ENCODE measurements around the gene ITPRID1.

GRCh38 chr7:31663072-31663471 is 149.2 kb downstream of the ITPRID1 start:
- TF ChIP-seq CTCF (IDR thresholded peaks at IDR 0.05) (no peak), EP300 (IDR thresholded peaks at IDR 0.05) (no peak), POLR2A (IDR thresholded peaks at IDR 0.05) (no peak)
